HG02623 (cell line): ENCODE measurements around the gene NEK4.
A peak's percentile ranks its signal among the peaks of the same experiment; 100 is the strongest.

Source experiments
- ATAC-seq: cut with Tn5 transposase; IDR thresholded peaks from one replicate; pipeline ENCODE4 v1.9.1; 2021; ENCODE audit warnings: moderate library complexity; ENCODE audit not compliant: unreplicated experiment

NEK4 gene

GRCh38 chr3:52705438-52705687 lies 65.4 kb downstream of the NEK4 start:
- no peak for ATAC-seq

- no peak for ATAC-seq
Observed at GRCh38 chr3:52704611-52705437, 65.9 kb downstream of the NEK4 start.

GRCh38 chr3:52703341-52703740 lies 67.4 kb downstream of the NEK4 start:
- ATAC-seq: no peak

GRCh38 chr3:52697632-52697965 lies 73.1 kb downstream of the NEK4 start:
- no peak for ATAC-seq

GRCh38 chr3:52696830-52697631 lies 73.7 kb downstream of the NEK4 start:
- ATAC-seq: no peak

GRCh38 chr3:52695798-52696671 lies 74.7 kb downstream of the NEK4 start:
- no peak for ATAC-seq

GRCh38 chr3:52694528-52695189 lies 76.1 kb downstream of the NEK4 start:
- ATAC-seq: no peak

- ATAC-seq: no peak
Observed at GRCh38 chr3:52693071-52693470, 77.7 kb downstream of the NEK4 start.

GRCh38 chr3:52690560-52690959 lies 80.2 kb downstream of the NEK4 start:
- no peak for ATAC-seq

GRCh38 chr3:52689151-52689550 lies 81.6 kb downstream of the NEK4 start:
- no peak for ATAC-seq

- ATAC-seq: no peak
Observed at GRCh38 chr3:52688266-52688665, 82.5 kb downstream of the NEK4 start.

- ATAC-seq: peak; percentile 65
Observed at GRCh38 chr3:52685709-52686691, 84.7 kb downstream of the NEK4 start, which contains the start of the genes GNL3 and PBRM1. TSS of gene GNL3 (plus strand) at chr3:52686032. CDS start at chr3:52686093, 61 bp downstream. TSS of gene PBRM1 (minus strand) at chr3:52685913.

GRCh38 chr3:52685285-52685708 lies 85.4 kb downstream of the NEK4 start:
- peak; percentile 79 for ATAC-seq

GRCh38 chr3:52684184-52684583 lies 86.6 kb downstream of the NEK4 start:
- ATAC-seq: no peak

GRCh38 chr3:52683611-52684010 lies 87.1 kb downstream of the NEK4 start:
- ATAC-seq: no peak

GRCh38 chr3:52682016-52682415 lies 88.7 kb downstream of the NEK4 start:
- ATAC-seq: no peak

GRCh38 chr3:52681596-52681995 lies 89.1 kb downstream of the NEK4 start:
- ATAC-seq: no peak

GRCh38 chr3:52679811-52680210 lies 90.9 kb downstream of the NEK4 start:
- no peak for ATAC-seq

- no peak for ATAC-seq
Observed at GRCh38 chr3:52679199-52679538, 91.6 kb downstream of the NEK4 start.
